IMR-90 (cell line): Measurements from ENCODE around the gene NCR2. TPM values are rescaled to one million over a fixed set of nuclear protein-coding genes. Genes with fewer than 3 reads are reported as not detected.

ENCODE experiments used
- ATAC-seq: fragments of 200-7000 bp; cut with Tn5 transposase; 2 replicates; pipeline ENCODE4 v1.9.1; 2020; ENCODE audit warnings: low read depth, mild to moderate bottlenecking, moderate library complexity
- BruUV-seq: library from RNA; stranded (reverse); fragments of 400-500 nt; replicated peaks from 2 replicates; lab custom pipeline; 2021; lab: Mats Ljungman, UMichigan
- CTCF ChIA-PET: fragments of 300-600 bp; formaldehyde crosslinking; extraction: SDS; loops from one replicate; lab custom pipeline; 2021; ENCODE audit warnings: antibody characterized with exemption; lab: Yijun Ruan, JAX
- POLR2A ChIA-PET: fragments of 300-600 bp; sonication (Branson Sonifier 250); formaldehyde crosslinking; loops from one replicate; lab custom pipeline; 2022; ENCODE audit warnings: antibody characterized with exemption; ENCODE audit not compliant: unreplicated experiment; lab: Charles Lee
- DNase-seq: peaks from one replicate; pipeline ENCODE4 v3.0.0; 2013
- H2AFZ ChIP-seq: replicated peaks from 2 replicates; pipeline ENCODE3; 2013; ENCODE audit warnings: low read length, mild to moderate bottlenecking; ENCODE audit not compliant: poor library complexity
- H2AK5ac ChIP-seq: 2 replicates; pipeline ENCODE4 v1.6.1; 2013; ENCODE audit warnings: low read depth, low read length, inconsistent platforms
- H2AK9ac ChIP-seq: replicated peaks from 2 replicates; pipeline ENCODE3; 2013; ENCODE audit warnings: mild to moderate bottlenecking, low read depth, low read length, moderate library complexity; ENCODE audit not compliant: poor library complexity
- H2BK120ac ChIP-seq: 2 replicates; pipeline ENCODE4 v1.6.1; 2013; ENCODE audit warnings: low read depth, low read length, inconsistent platforms
- H2BK15ac ChIP-seq: 3 replicates; pipeline ENCODE4 v1.6.1; 2013; ENCODE audit warnings: low read depth, low read length, inconsistent platforms
- H2BK20ac ChIP-seq: 2 replicates; pipeline ENCODE4 v1.6.1; 2013; ENCODE audit warnings: low read depth, mild to moderate bottlenecking, inconsistent platforms, low read length, moderate library complexity
- H2BK5ac ChIP-seq: 2 replicates; pipeline ENCODE4 v1.6.1; 2013; ENCODE audit warnings: mild to moderate bottlenecking, low read depth, low read length, inconsistent platforms; ENCODE audit not compliant: poor library complexity, severe bottlenecking
- H3K14ac ChIP-seq: replicated peaks from 2 replicates; pipeline ENCODE4 v1.6.1; 2013; ENCODE audit warnings: low read depth, low read length, inconsistent platforms
- H3K18ac ChIP-seq: 2 replicates; pipeline ENCODE4 v1.6.1; 2013; ENCODE audit warnings: low read depth, low read length, control low read depth
- H3K23ac ChIP-seq: 2 replicates; pipeline ENCODE4 v1.6.1; 2013; ENCODE audit warnings: low read depth, low read length, inconsistent platforms
- H3K27ac ChIP-seq: 2 replicates; pipeline ENCODE4 v1.5.1; 2013; ENCODE audit warnings: mild to moderate bottlenecking, control low read depth, low read length; ENCODE audit not compliant: insufficient read depth
- H3K27me3 ChIP-seq: 2 replicates; pipeline ENCODE4 v1.6.1; 2013; ENCODE audit warnings: low read length; ENCODE audit not compliant: control insufficient read depth, insufficient read depth
- H3K36me3 ChIP-seq: 2 replicates; pipeline ENCODE4 v1.6.1; 2013; ENCODE audit warnings: low read length, mixed read lengths; ENCODE audit not compliant: control insufficient read depth, insufficient read depth
- H3K4ac ChIP-seq: 2 replicates; pipeline ENCODE4 v1.6.1; 2013; ENCODE audit warnings: low read depth, low read length, inconsistent platforms
- H3K4me1 ChIP-seq: 2 replicates; pipeline ENCODE4 v1.6.1; 2013; ENCODE audit warnings: low read length, mixed read lengths; ENCODE audit not compliant: control insufficient read depth, insufficient read depth
- H3K4me2 ChIP-seq: 2 replicates; pipeline ENCODE4 v1.6.1; 2013; ENCODE audit warnings: low read depth, mild to moderate bottlenecking, control low read depth, low read length, moderate library complexity
- H3K4me3 ChIP-seq: 2 replicates; pipeline ENCODE4 v1.5.1; 2013; ENCODE audit warnings: low read depth, mild to moderate bottlenecking, control low read depth, low read length, moderate library complexity; ENCODE audit not compliant: insufficient read depth
- H3K56ac ChIP-seq: 2 replicates; pipeline ENCODE4 v1.6.1; 2013; ENCODE audit warnings: low read length, inconsistent platforms; ENCODE audit not compliant: insufficient read depth; ENCODE audit errors: extremely low read depth
- H3K79me1 ChIP-seq, 2 experiments: 2 replicates each; pipeline ENCODE4 v1.6.1; 2013; ENCODE audit warnings: low read length in 2 of 2, inconsistent platforms in 1 of 2, low read depth in 1 of 2
- H3K9ac ChIP-seq: 2 replicates; pipeline ENCODE4 v1.6.1; 2013; ENCODE audit warnings: low read depth, low read length, control low read depth
- H3K9me1 ChIP-seq: 2 replicates; pipeline ENCODE4 v1.6.1; 2013; ENCODE audit warnings: low read length, inconsistent platforms; ENCODE audit not compliant: insufficient read depth
- H3K9me3 ChIP-seq: 2 replicates; pipeline ENCODE4 v1.6.1; 2013; ENCODE audit warnings: low read length; ENCODE audit not compliant: control insufficient read depth, insufficient read depth
- H4K20me1 ChIP-seq: 2 replicates; pipeline ENCODE4 v1.6.1; 2013; ENCODE audit warnings: low read length, inconsistent platforms; ENCODE audit not compliant: insufficient read depth
- H4K5ac ChIP-seq: 2 replicates; pipeline ENCODE4 v1.6.1; 2013; ENCODE audit warnings: mild to moderate bottlenecking, low read depth, low read length, control low read depth
- H4K8ac ChIP-seq, 2 experiments: 2 replicates each; pipeline ENCODE4 v1.6.1; 2013; ENCODE audit warnings: low read depth in 2 of 2, low read length in 2 of 2, control low read depth in 1 of 2, inconsistent platforms in 1 of 2
- H4K91ac ChIP-seq: 2 replicates; pipeline ENCODE4 v1.6.1; 2013; ENCODE audit warnings: low read depth, low read length, inconsistent platforms; ENCODE audit not compliant: insufficient read depth
- BHLHE40 ChIP-seq: fragments of 150-350 bp; IDR thresholded peaks from 2 replicates; pipeline ENCODE4 v1.6.1; 2016; ENCODE audit warnings: mild to moderate bottlenecking, low read depth, low read length
- CEBPB ChIP-seq: IDR thresholded peaks from 2 replicates; pipeline ENCODE4 v1.6.1; 2012; ENCODE audit warnings: low read depth, low read length, improper control_type of control experiment
- CHD1 ChIP-seq: IDR thresholded peaks from 2 replicates; pipeline ENCODE4 v1.6.1; 2012; ENCODE audit warnings: low read depth, low read length, improper control_type of control experiment
- CTCF ChIP-seq: conservative IDR thresholded peaks from 2 replicates; pipeline ENCODE4 v1.5.1; 2012; ENCODE audit warnings: mild to moderate bottlenecking, low read depth, low read length, improper control_type of control experiment
- ELK1 ChIP-seq: fragments of 150-350 bp; IDR thresholded peaks from 2 replicates; pipeline ENCODE4 v1.6.1; 2016; ENCODE audit warnings: low read depth, mild to moderate bottlenecking, low read length, moderate library complexity, borderline replicate concordance
- FOS ChIP-seq: fragments of 150-350 bp; IDR thresholded peaks from 2 replicates; pipeline ENCODE4 v1.6.1; 2016; ENCODE audit warnings: low read depth, low read length
- MAFK ChIP-seq: IDR thresholded peaks from 2 replicates; pipeline ENCODE4 v1.6.1; 2012; ENCODE audit warnings: low read depth, low read length, improper control_type of control experiment
- MXI1 ChIP-seq: IDR thresholded peaks from 2 replicates; pipeline ENCODE4 v1.6.1; 2012; ENCODE audit warnings: low read depth, mild to moderate bottlenecking, low read length, moderate library complexity, borderline replicate concordance
- NFE2L2 ChIP-seq: fragments of 150-350 bp; IDR thresholded peaks from 2 replicates; pipeline ENCODE4 v1.6.1; 2016; ENCODE audit warnings: low read depth, mild to moderate bottlenecking, low read length
- POLR2A ChIP-seq: IDR thresholded peaks from 2 replicates; pipeline ENCODE4 v1.6.1; 2012; ENCODE audit warnings: mild to moderate bottlenecking, low read depth, low read length
- RAD21 ChIP-seq: IDR thresholded peaks from 2 replicates; pipeline ENCODE4 v1.6.1; 2012; ENCODE audit warnings: low read length, improper control_type of control experiment
- RCOR1 ChIP-seq: IDR thresholded peaks from 2 replicates; pipeline ENCODE4 v1.6.1; 2012; ENCODE audit warnings: mild to moderate bottlenecking, low read length, improper control_type of control experiment; ENCODE audit not compliant: insufficient replicate concordance
- RFX5 ChIP-seq: IDR thresholded peaks from 2 replicates; pipeline ENCODE4 v1.8.0; 2012; ENCODE audit warnings: low read depth, mild to moderate bottlenecking, low read length, moderate library complexity
- SMC3 ChIP-seq: fragments of 150-350 bp; IDR thresholded peaks from 2 replicates; pipeline ENCODE4 v1.6.1; 2016; ENCODE audit warnings: low read depth, mild to moderate bottlenecking, antibody characterized with exemption, low read length, moderate library complexity
- USF2 ChIP-seq: fragments of 150-350 bp; IDR thresholded peaks from 2 replicates; pipeline ENCODE4 v1.6.1; 2017; ENCODE audit warnings: mild to moderate bottlenecking, antibody characterized with exemption, low read length, low read depth
- WGBS, 2 experiments: methylation state at CpG; one replicate each; pipeline versions ENCODE4 v1.1.5 to v1.1.7; 2013; ENCODE audit warnings: missing lambda C conversion rate in 2 of 2; ENCODE audit not compliant: insufficient read length in 1 of 2; ENCODE audit errors: extremely low coverage in 2 of 2; 5-methylcytosine and 5-hydroxymethylcytosine counted together
- dilution Hi-C: fragments of 300-500 bp; cut with HindIII; formaldehyde crosslinking; loops from one replicate; pipeline ENCODE4 v1.14.3; 2018; ENCODE audit warnings: low sequenced_read_pairs; ENCODE audit not compliant: unreplicated experiment
- in situ Hi-C: fragments of 300-500 bp; cut with MboI; formaldehyde crosslinking; loops from 3 replicates; pipeline ENCODE4 v1.14.3; 2019; ENCODE audit warnings: low sequenced_read_pairs, inconsistent platforms, mixed read lengths
- intact Hi-C: fragments of 100-400 bp; cut with micrococcal nuclease; formaldehyde crosslinking; loops from 2 replicates; pipeline ENCODE4 v1.10.0; 2022
- polyA plus RNA-seq, 3 experiments: library from polyadenylated mRNA; depleted of rRNA; stranded (reverse); fragments of >200 nt; gene quantifications; 2 replicates each; pipeline ENCODE4 v1.2.3, GENCODE V29; 2012; ENCODE audit warnings: low replicate concordance in 1 of 3
- total RNA-seq: library from RNA; depleted of rRNA; stranded (reverse); fragments of >200 nt; gene quantifications from 2 replicates; pipeline ENCODE4 v1.2.3, GENCODE V29; 2012

NCR2 gene
- total and polyA plus RNA-seq, 2 of the 4 experiments (the other 2 are of a cell fraction): not detected

GRCh38 chr6:41325446-41326066, 9.9 kb upstream of the NCR2 start:
- H4K91ac ChIP-seq: no peak overlapping the region
- H3K4me1 ChIP-seq: no peaks in the 10 kb centered on the region
- H3K27me3 ChIP-seq: peaks cover 32% of the 10 kb centered on the region
- H2AK5ac ChIP-seq: no peak overlapping the region
- no peak overlapping the region for H2BK20ac ChIP-seq
- H2BK120ac ChIP-seq: no peak overlapping the region
- no peaks in the 10 kb centered on the region for H3K36me3 ChIP-seq
- intact Hi-C loops (no loop called here), in situ Hi-C loops (no loop called here), dilution Hi-C loops (no loop called here)
- no peaks in the 10 kb centered on the region for H3K79me1 ChIP-seq
- no peak overlapping the region for H2AFZ ChIP-seq
- no peak overlapping the region for H3K4ac ChIP-seq
- H3K27ac ChIP-seq: no peak overlapping the region
- H3K9ac ChIP-seq: no peak overlapping the region
- no peak overlapping the region for H3K4me2 ChIP-seq
- ATAC-seq: no peak
- H3K14ac ChIP-seq: no peak overlapping the region
- no peak overlapping the region for H3K23ac ChIP-seq
- WGBS, 2 experiments: no CpG with 5 or more reads among the region's 4 CpGs
- DNase-seq: no peak
- POLR2A ChIA-PET: no interaction called here
- H4K8ac ChIP-seq: no peak overlapping the region
- BruUV-seq: no TSS peak
- H3K18ac ChIP-seq: no peak overlapping the region
- no peak overlapping the region for H2AK9ac ChIP-seq
- TF ChIP-seq MXI1 (no peak), CTCF (no peak), USF2 (no peak), SMC3 (no peak), RCOR1 (no peak), MAFK (no peak), NFE2L2 (no peak), RAD21 (no peak), CHD1 (no peak), CEBPB (no peak), POLR2A (no peak), RFX5 (no peak), FOS (no peak), ELK1 (no peak), BHLHE40 (no peak)
- H3K9me1 ChIP-seq: no peaks in the 10 kb centered on the region
- no peak overlapping the region for H3K56ac ChIP-seq
- H3K4me3 ChIP-seq: no peak overlapping the region
- H2BK5ac ChIP-seq: no peak overlapping the region
- CTCF ChIA-PET: no interaction called here
- no peaks in the 10 kb centered on the region for H3K9me3 ChIP-seq
- H4K20me1 ChIP-seq: no peaks in the 10 kb centered on the region
- H2BK15ac ChIP-seq: no peak overlapping the region
- no peak overlapping the region for H4K5ac ChIP-seq
